Hepatocyte (in vitro differentiated cells): ENCODE data around the gene PSG6.
"Not testable (repeated sequence)": the region's sequence is repeated elsewhere in the genome, so short reads cannot be mapped to it uniquely, and the experiment has no call there.

ENCODE experiments used
- EZH2 ChIP-seq: fragments of 200-600 bp; sonication (generic); IDR thresholded peaks from 2 replicates; pipeline ENCODE4 v1.6.1; 2016; ENCODE audit warnings: antibody characterized with exemption, mild to moderate bottlenecking, borderline replicate concordance
- EZH2phosphoT487 ChIP-seq: fragments of 200-600 bp; sonication (generic); IDR thresholded peaks from one replicate; pipeline ENCODE4 v1.6.1; 2018; ENCODE audit warnings: antibody characterized with exemption, mild to moderate bottlenecking, low read depth, moderate library complexity; ENCODE audit not compliant: unreplicated experiment, severe bottlenecking
- TF ChIP-seq, protein P1 (sequence below): fragments of 200-600 bp; sonication (generic); IDR thresholded peaks from 2 replicates; pipeline ENCODE4 v1.5.1; 2016; ENCODE audit warnings: antibody characterized with exemption, mild to moderate bottlenecking; ENCODE audit not compliant: poor library complexity

- TF ChIP-seq, protein P1, sequence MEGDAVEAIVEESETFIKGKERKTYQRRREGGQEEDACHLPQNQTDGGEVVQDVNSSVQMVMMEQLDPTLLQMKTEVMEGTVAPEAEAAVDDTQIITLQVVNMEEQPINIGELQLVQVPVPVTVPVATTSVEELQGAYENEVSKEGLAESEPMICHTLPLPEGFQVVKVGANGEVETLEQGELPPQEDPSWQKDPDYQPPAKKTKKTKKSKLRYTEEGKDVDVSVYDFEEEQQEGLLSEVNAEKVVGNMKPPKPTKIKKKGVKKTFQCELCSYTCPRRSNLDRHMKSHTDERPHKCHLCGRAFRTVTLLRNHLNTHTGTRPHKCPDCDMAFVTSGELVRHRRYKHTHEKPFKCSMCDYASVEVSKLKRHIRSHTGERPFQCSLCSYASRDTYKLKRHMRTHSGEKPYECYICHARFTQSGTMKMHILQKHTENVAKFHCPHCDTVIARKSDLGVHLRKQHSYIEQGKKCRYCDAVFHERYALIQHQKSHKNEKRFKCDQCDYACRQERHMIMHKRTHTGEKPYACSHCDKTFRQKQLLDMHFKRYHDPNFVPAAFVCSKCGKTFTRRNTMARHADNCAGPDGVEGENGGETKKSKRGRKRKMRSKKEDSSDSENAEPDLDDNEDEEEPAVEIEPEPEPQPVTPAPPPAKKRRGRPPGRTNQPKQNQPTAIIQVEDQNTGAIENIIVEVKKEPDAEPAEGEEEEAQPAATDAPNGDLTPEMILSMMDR = not testable (repeated sequence)
- not testable (repeated sequence) for TF ChIP-seq EZH2phosphoT487, EZH2
These were observed 19.4 kb upstream of the PSG6 start, which contains the start of gene PSG7 for GRCh38 chr19:42937107-42937506.
